Tibial nerve (tissue), 4 donors: ENCODE results near the gene CHTF18.

Experiments
- EP300 ChIP-seq, 2 donors: sonication (generic); formaldehyde crosslinking; IDR thresholded peaks; one replicate each; pipeline ENCODE4 v1.6.1; 2017; ENCODE audit warnings: antibody characterized with exemption in 2 of 2, mild to moderate bottlenecking in 1 of 2
- POLR2A ChIP-seq, 2 donors: fragments of 450-650 bp; IDR thresholded peaks; one replicate each; pipeline ENCODE4 v1.6.1; 2017; ENCODE audit warnings: antibody characterized with exemption in 2 of 2, mild to moderate bottlenecking in 2 of 2, moderate library complexity in 2 of 2
- TF ChIP-seq, protein P1 (sequence below), 5 experiments: fragments of 200-600 bp in 3 of 5; fragments of 450-650 bp in 2 of 5; sonication (generic) in 3 of 5; IDR thresholded peaks; one replicate each; pipeline ENCODE4 v1.5.1; 2016 to 2019; ENCODE audit warnings: antibody characterized with exemption in 5 of 5, mild to moderate bottlenecking in 3 of 5, moderate library complexity in 2 of 5

DNA sequence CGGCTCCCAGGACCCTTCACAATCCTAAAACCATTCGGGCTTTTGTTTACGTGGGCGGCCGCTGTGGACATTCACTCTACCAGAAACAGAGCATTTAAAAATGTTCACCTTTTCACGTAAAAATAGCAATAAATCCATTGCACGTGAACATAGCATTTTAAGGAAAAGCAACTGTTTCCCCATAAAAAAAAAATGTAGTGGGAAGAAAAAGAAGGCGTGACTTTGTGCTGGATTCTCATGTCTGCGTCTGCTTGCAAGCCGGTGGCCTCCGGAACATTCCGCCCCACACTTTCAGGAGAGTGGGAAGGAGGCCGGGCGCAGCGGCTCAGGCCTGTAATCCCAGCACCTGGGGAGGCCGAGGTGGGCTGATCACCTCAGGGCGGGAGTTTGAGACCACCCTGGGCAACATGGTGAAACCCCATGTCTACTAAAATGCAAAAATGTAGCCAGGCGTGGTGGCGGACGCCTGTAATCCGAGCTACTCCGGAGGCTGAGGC is 25.5 kb downstream of the CHTF18 start:
- no peak for TF ChIP-seq POLR2A (IDR thresholded peaks at IDR 0.05)
- TF ChIP-seq, protein P1, sequence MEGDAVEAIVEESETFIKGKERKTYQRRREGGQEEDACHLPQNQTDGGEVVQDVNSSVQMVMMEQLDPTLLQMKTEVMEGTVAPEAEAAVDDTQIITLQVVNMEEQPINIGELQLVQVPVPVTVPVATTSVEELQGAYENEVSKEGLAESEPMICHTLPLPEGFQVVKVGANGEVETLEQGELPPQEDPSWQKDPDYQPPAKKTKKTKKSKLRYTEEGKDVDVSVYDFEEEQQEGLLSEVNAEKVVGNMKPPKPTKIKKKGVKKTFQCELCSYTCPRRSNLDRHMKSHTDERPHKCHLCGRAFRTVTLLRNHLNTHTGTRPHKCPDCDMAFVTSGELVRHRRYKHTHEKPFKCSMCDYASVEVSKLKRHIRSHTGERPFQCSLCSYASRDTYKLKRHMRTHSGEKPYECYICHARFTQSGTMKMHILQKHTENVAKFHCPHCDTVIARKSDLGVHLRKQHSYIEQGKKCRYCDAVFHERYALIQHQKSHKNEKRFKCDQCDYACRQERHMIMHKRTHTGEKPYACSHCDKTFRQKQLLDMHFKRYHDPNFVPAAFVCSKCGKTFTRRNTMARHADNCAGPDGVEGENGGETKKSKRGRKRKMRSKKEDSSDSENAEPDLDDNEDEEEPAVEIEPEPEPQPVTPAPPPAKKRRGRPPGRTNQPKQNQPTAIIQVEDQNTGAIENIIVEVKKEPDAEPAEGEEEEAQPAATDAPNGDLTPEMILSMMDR (IDR thresholded peaks at IDR 0.05): no peak
- TF ChIP-seq EP300 (IDR thresholded peaks at IDR 0.05): no peak
